Endothelial cell of umbilical vein (primary cell): ENCODE results near the gene AGMO. TPM values are rescaled to one million over a fixed set of nuclear protein-coding genes. Genes with fewer than 3 reads are reported as not detected.

ENCODE experiments used
- BruUV-seq: library from RNA; stranded (reverse); fragments of 400-500 nt; replicated peaks from 2 replicates; lab custom pipeline; 2021; lab: Mats Ljungman, UMichigan
- CTCF ChIA-PET: fragments of 300-600, 350-600 bp; sonication (Branson Sonifier 250); formaldehyde crosslinking; loops from one replicate; lab custom pipeline; 2021; ENCODE audit warnings: antibody characterized with exemption, inconsistent platforms; lab: Charles Lee
- POLR2A ChIA-PET: fragments of 300-600, 350-600 bp; sonication (Branson Sonifier 250); formaldehyde crosslinking; loops from one replicate; lab custom pipeline; 2021; ENCODE audit warnings: antibody characterized with exemption, inconsistent platforms; lab: Charles Lee
- DNase-seq: peaks from one replicate; pipeline ENCODE4 v3.0.0-alpha.2; 2011; ENCODE audit warnings: low read depth, low spot score
- FAIRE-seq: peaks from 2 replicates; lab custom pipeline; 2011; peaks lifted over from hg19 to GRCh38; lab: Jason Lieb, UNC
- H2AFZ ChIP-seq: 2 replicates; pipeline ENCODE4 v1.6.0; 2012; ENCODE audit warnings: low read depth, low read length, control low read depth, inconsistent platforms
- H3K27ac ChIP-seq: 2 replicates; pipeline ENCODE4 v1.5.1; 2011; ENCODE audit warnings: low read depth, mild to moderate bottlenecking, control low read depth, low read length, moderate library complexity; ENCODE audit not compliant: insufficient read depth
- H3K27me3 ChIP-seq, 2 experiments: 2 replicates each; pipeline versions ENCODE4 v1.6.0 to v1.6.1; 2011; ENCODE audit warnings: low read length in 2 of 2, mixed read lengths in 1 of 2; ENCODE audit not compliant: control insufficient read depth in 2 of 2, insufficient read depth in 2 of 2
- H3K36me3 ChIP-seq, 2 experiments: 2 replicates in 1 of 2; 3 replicates in 1 of 2; pipeline ENCODE4 v1.5.1; 2011; ENCODE audit warnings: low read length in 2 of 2, mild to moderate bottlenecking in 1 of 2, moderate library complexity in 1 of 2; ENCODE audit not compliant: control insufficient read depth in 2 of 2, insufficient read depth in 2 of 2; ENCODE audit errors: extremely low read depth in 1 of 2
- H3K4me1 ChIP-seq: 3 replicates; pipeline ENCODE4 v1.5.1; 2011; ENCODE audit warnings: mild to moderate bottlenecking, low read length; ENCODE audit not compliant: control insufficient read depth, insufficient read depth; ENCODE audit errors: extremely low read depth
- H3K4me2 ChIP-seq: 2 replicates; pipeline ENCODE4 v1.6.1; 2011; ENCODE audit warnings: low read length, control low read depth, mixed read lengths; ENCODE audit not compliant: insufficient read depth
- H3K4me3 ChIP-seq, 3 experiments: fragments of 200-600 bp in 1 of 3; sonication (generic), shearing (Covaris generic) in 1 of 3; replicated peaks in 1 of 3; 2 replicates each; pipeline ENCODE4 v1.5.1; 2011 to 2016; ENCODE audit warnings: control low read depth in 3 of 3, low read length in 3 of 3, mild to moderate bottlenecking in 2 of 3, inconsistent platforms in 1 of 3, low read depth in 1 of 3, moderate library complexity in 1 of 3; ENCODE audit not compliant: insufficient read depth in 1 of 3
- H3K79me2 ChIP-seq: 2 replicates; pipeline ENCODE4 v1.6.0; 2012; ENCODE audit warnings: low read length, inconsistent platforms; ENCODE audit not compliant: control insufficient read depth, insufficient read depth
- H3K9ac ChIP-seq: replicated peaks from 2 replicates; pipeline ENCODE3; 2011; ENCODE audit warnings: low read length, control low read depth; ENCODE audit not compliant: insufficient read depth; ENCODE audit errors: extremely low read depth
- H3K9me1 ChIP-seq: replicated peaks from 3 replicates; pipeline ENCODE4 v1.6.0; 2011; ENCODE audit warnings: mild to moderate bottlenecking, low read length; ENCODE audit not compliant: control insufficient read depth, insufficient read depth; ENCODE audit errors: extremely low read depth
- H3K9me3 ChIP-seq: replicated peaks from 2 replicates; pipeline ENCODE4 v1.5.1; 2012; ENCODE audit warnings: low read length, inconsistent platforms; ENCODE audit not compliant: control insufficient read depth, insufficient read depth
- H4K20me1 ChIP-seq: replicated peaks from 2 replicates; pipeline ENCODE3; 2011; ENCODE audit warnings: mild to moderate bottlenecking, low read length; ENCODE audit not compliant: control insufficient read depth, insufficient read depth; ENCODE audit errors: extremely low read depth
- EZH2 ChIP-seq: IDR thresholded peaks from 2 replicates; pipeline ENCODE4 v1.6.1; 2012; ENCODE audit warnings: borderline replicate concordance, low read depth, mild to moderate bottlenecking, moderate library complexity, low read length, inconsistent platforms; ENCODE audit not compliant: severe bottlenecking
- FOS ChIP-seq: IDR thresholded peaks from 2 replicates; pipeline ENCODE4 v1.6.1; 2011; ENCODE audit warnings: mild to moderate bottlenecking, low read length, moderate library complexity, borderline replicate concordance; ENCODE audit not compliant: insufficient read depth
- GATA2 ChIP-seq: IDR thresholded peaks from 2 replicates; pipeline ENCODE4 v1.7.0; 2011; ENCODE audit warnings: low read depth, mild to moderate bottlenecking, moderate library complexity, mixed read lengths, low read length; ENCODE audit not compliant: insufficient read length, insufficient read depth
- JUN ChIP-seq: IDR thresholded peaks from 2 replicates; pipeline ENCODE4 v1.6.1; 2011; ENCODE audit warnings: borderline replicate concordance, low read depth; ENCODE audit not compliant: insufficient read length, insufficient read depth
- MYC ChIP-seq: IDR thresholded peaks from one replicate; pipeline ENCODE4 v1.6.1; 2011; ENCODE audit warnings: mild to moderate bottlenecking, low read depth, low read length
- POLR2A ChIP-seq: IDR thresholded peaks from 2 replicates; pipeline ENCODE4 v1.6.1; 2012; ENCODE audit warnings: low read depth, mild to moderate bottlenecking, control low read depth, low read length
- POLR2AphosphoS5 ChIP-seq: IDR thresholded peaks from 2 replicates; pipeline ENCODE4 v1.6.1; 2012; ENCODE audit warnings: low read depth, mild to moderate bottlenecking, control low read depth, low read length, moderate library complexity; ENCODE audit not compliant: insufficient read depth
- dilution Hi-C: fragments of 300-500 bp; cut with MboI; formaldehyde crosslinking; loops from one replicate; pipeline ENCODE4 v1.15.0; 2019; ENCODE audit warnings: low sequenced_read_pairs; ENCODE audit not compliant: extremely low pct_ligation_motif_present
- intact Hi-C: fragments of 100-400 bp; cut with micrococcal nuclease; formaldehyde crosslinking; loops from one replicate; pipeline ENCODE4 v1.10.0; 2022
- polyA plus RNA-seq, 4 experiments: library from polyadenylated mRNA; depleted of rRNA in 3 of 4; stranded (reverse) in 3 of 4; unstranded in 1 of 4; fragments of >200 nt; gene quantifications; 2 replicates each; pipeline versions ENCODE4 v1.2.1 to v1.2.3, GENCODE V29; 2011 to 2012; ENCODE audit warnings: missing spikeins in 1 of 4
- total RNA-seq: library from RNA; stranded (reverse); gene quantifications from 2 replicates; pipeline ENCODE4 v1.2.3, GENCODE V29; 2021
- TF ChIP-seq, protein P1 (sequence below), 2 donors: IDR thresholded peaks; 1 replicate in 1 of 2; 2 replicates in 1 of 2; pipeline ENCODE4 v1.5.1; 2011; ENCODE audit warnings: low read length in 2 of 2, mild to moderate bottlenecking in 2 of 2, moderate library complexity in 2 of 2, control low read depth in 1 of 2, inconsistent platforms in 1 of 2, low read depth in 1 of 2; ENCODE audit not compliant: insufficient read depth in 1 of 2; ENCODE audit errors: extremely low read depth in 1 of 2
- TF ChIP-seq, protein P2 (sequence below): IDR thresholded peaks from 2 replicates; pipeline ENCODE4 v1.6.1; 2011; ENCODE audit not compliant: insufficient read depth, insufficient read length

The AGMO gene
- total and polyA plus RNA-seq, 2 donors (not counting 3 experiments of a cell fraction or from before 2014, with no cell fraction given): 0.23 to 0.40 TPM

DNA sequence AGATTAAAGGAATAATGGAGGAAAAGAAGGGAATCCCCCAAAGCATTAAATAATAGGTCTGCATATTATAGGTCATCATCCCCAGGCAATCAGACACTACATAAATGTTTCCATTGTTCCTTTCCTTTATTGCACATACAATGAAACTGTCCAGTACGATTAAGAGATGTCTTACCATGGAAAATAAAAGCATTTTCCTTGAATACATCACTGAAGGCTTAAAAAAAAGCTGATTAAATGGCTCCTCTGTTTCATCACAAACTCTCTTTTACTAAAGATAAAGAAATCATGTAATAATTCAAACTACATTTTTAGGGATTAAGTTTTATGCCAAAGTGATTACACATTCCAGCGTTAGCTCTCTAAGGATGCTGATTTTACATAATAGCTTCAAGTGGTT lies 316.0 kb downstream of the AGMO start:
- TF ChIP-seq GATA2 (no peak), JUN (no peak), EZH2 (no peak), POLR2AphosphoS5 (no peak), POLR2A (no peak), MYC (no peak), FOS (no peak)
- TF ChIP-seq, protein P1, sequence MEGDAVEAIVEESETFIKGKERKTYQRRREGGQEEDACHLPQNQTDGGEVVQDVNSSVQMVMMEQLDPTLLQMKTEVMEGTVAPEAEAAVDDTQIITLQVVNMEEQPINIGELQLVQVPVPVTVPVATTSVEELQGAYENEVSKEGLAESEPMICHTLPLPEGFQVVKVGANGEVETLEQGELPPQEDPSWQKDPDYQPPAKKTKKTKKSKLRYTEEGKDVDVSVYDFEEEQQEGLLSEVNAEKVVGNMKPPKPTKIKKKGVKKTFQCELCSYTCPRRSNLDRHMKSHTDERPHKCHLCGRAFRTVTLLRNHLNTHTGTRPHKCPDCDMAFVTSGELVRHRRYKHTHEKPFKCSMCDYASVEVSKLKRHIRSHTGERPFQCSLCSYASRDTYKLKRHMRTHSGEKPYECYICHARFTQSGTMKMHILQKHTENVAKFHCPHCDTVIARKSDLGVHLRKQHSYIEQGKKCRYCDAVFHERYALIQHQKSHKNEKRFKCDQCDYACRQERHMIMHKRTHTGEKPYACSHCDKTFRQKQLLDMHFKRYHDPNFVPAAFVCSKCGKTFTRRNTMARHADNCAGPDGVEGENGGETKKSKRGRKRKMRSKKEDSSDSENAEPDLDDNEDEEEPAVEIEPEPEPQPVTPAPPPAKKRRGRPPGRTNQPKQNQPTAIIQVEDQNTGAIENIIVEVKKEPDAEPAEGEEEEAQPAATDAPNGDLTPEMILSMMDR (IDR thresholded peaks at IDR 0.05; ENCODE audit: extremely low read depth in 1 of 2, insufficient read depth in 1 of 2, low read depth in 1 of 2, low read length in 2 of 2): no peak
- TF ChIP-seq, protein P2, sequence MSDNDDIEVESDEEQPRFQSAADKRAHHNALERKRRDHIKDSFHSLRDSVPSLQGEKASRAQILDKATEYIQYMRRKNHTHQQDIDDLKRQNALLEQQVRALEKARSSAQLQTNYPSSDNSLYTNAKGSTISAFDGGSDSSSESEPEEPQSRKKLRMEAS: no peak
- FAIRE-seq (no peak), DNase-seq (no peak)

More for the DNA sequence above, 316.0 kb downstream of the AGMO start:
- Histone ChIP-seq H3K4me3 (no peak overlapping the region), H3K27me3 (no peaks in the 10 kb centered on the region), H3K9me3 (no peaks in the 10 kb centered on the region), H3K4me2 (no peak overlapping the region), H4K20me1 (no peaks in the 10 kb centered on the region), H3K79me2 (no peaks in the 10 kb centered on the region), H3K9me1 (no peaks in the 10 kb centered on the region), H3K36me3 (no peaks in the 10 kb centered on the region), H2AFZ (no peak overlapping the region), H3K9ac (no peak overlapping the region), H3K27ac (no peak overlapping the region), H3K4me1 (peaks cover 4% of the 10 kb centered on the region)
- BruUV-seq: no TSS peak
- ChIA-PET POLR2A (no interaction called here), CTCF (no interaction called here)
- dilution Hi-C loops: no loop called here
- intact Hi-C loops: no loop called here
